HUES6 (cell line): Measurements from ENCODE around the gene DGKB.

Experiments
- H3K27ac ChIP-seq: 2 replicates; pipeline ENCODE4 v1.7.0; 2013; ENCODE audit warnings: low read depth, mild to moderate bottlenecking, low read length, inconsistent platforms
- H3K27me3 ChIP-seq: 2 replicates; pipeline ENCODE4 v1.6.1; 2013; ENCODE audit warnings: low read length; ENCODE audit not compliant: control insufficient read depth, insufficient read depth
- H3K36me3 ChIP-seq: 2 replicates; pipeline ENCODE4 v1.6.1; 2013; ENCODE audit warnings: low read length; ENCODE audit not compliant: control insufficient read depth, insufficient read depth
- H3K4me1 ChIP-seq: 2 replicates; pipeline ENCODE4 v1.6.1; 2013; ENCODE audit warnings: low read length; ENCODE audit not compliant: control insufficient read depth, insufficient read depth
- H3K4me3 ChIP-seq: 2 replicates; pipeline ENCODE4 v1.5.1; 2013; ENCODE audit warnings: low read depth, low read length
- H3K9ac ChIP-seq: one replicate; pipeline ENCODE4 v1.6.1; 2013; ENCODE audit warnings: mild to moderate bottlenecking, low read length
- H3K9me3 ChIP-seq: 2 replicates; pipeline ENCODE4 v1.6.1; 2013; ENCODE audit warnings: low read depth, low read length; ENCODE audit not compliant: control insufficient read depth, insufficient read depth

Gene DGKB

GRCh38 chr7:14902589-14903067, at the start of gene DGKB:
Gene DGKB, minus strand, starts transcription at chr7:14902751.
- peak within 1 kb of the TSS; percentile 65 for H3K4me3 ChIP-seq
- H3K9ac ChIP-seq: no peak within 1 kb of the TSS
- peaks cover 24% of the 10 kb centered on the region for H3K4me1 ChIP-seq
- H3K27ac ChIP-seq: no peak within 1 kb of the TSS
- H3K27me3 ChIP-seq: peaks cover 21% of the 10 kb centered on the region
- no peaks in the 10 kb centered on the region for H3K9me3 ChIP-seq
- H3K36me3 ChIP-seq: no peaks in the 10 kb centered on the region

GRCh38 chr7:14950013-14950412, 47.5 kb upstream of the DGKB start:
- H3K4me3 ChIP-seq: no peak overlapping the region
- no peaks in the 10 kb centered on the region for H3K36me3 ChIP-seq
- no peak overlapping the region for H3K27ac ChIP-seq
- no peaks in the 10 kb centered on the region for H3K27me3 ChIP-seq
- H3K9me3 ChIP-seq: no peaks in the 10 kb centered on the region
- no peak overlapping the region for H3K9ac ChIP-seq
- no peaks in the 10 kb centered on the region for H3K4me1 ChIP-seq

- H3K27ac ChIP-seq: no peak overlapping the region
- peaks cover 2% of the 10 kb centered on the region; the same call in 1 of the 2 replicates for H3K4me1 ChIP-seq
- no peaks in the 10 kb centered on the region for H3K27me3 ChIP-seq
- no peaks in the 10 kb centered on the region for H3K9me3 ChIP-seq
- no peaks in the 10 kb centered on the region for H3K36me3 ChIP-seq
- H3K4me3 ChIP-seq: no peak overlapping the region
- H3K9ac ChIP-seq: no peak overlapping the region
Measured at GRCh38 chr7:14938181-14938580, 35.6 kb upstream of the DGKB start.

- no peak overlapping the region for H3K9ac ChIP-seq
- no peaks in the 10 kb centered on the region for H3K27me3 ChIP-seq
- H3K36me3 ChIP-seq: no peaks in the 10 kb centered on the region
- no peak overlapping the region for H3K4me3 ChIP-seq
- no peaks in the 10 kb centered on the region for H3K9me3 ChIP-seq
- H3K27ac ChIP-seq: no peak overlapping the region
- H3K4me1 ChIP-seq: peaks cover 2% of the 10 kb centered on the region; the same call in 1 of the 2 replicates
Measured at GRCh38 chr7:14937581-14937980, 35.0 kb upstream of the DGKB start.

GRCh38 chr7:14936554-14936953, 34.0 kb upstream of the DGKB start:
- peaks cover 2% of the 10 kb centered on the region; the same call in 1 of the 2 replicates for H3K4me1 ChIP-seq
- H3K9me3 ChIP-seq: no peaks in the 10 kb centered on the region
- no peak overlapping the region for H3K27ac ChIP-seq
- H3K27me3 ChIP-seq: no peaks in the 10 kb centered on the region
- no peaks in the 10 kb centered on the region for H3K36me3 ChIP-seq
- no peak overlapping the region for H3K4me3 ChIP-seq
- no peak overlapping the region for H3K9ac ChIP-seq

- no peaks in the 10 kb centered on the region for H3K9me3 ChIP-seq
Measured at GRCh38 chr7:14934839-14935238, 32.3 kb upstream of the DGKB start.

GRCh38 chr7:14931511-14932215, 29.1 kb upstream of the DGKB start:
- Histone ChIP-seq H3K36me3 (no peaks in the 10 kb centered on the region), H3K4me1 (peaks cover 2% of the 10 kb centered on the region; the same call in 1 of the 2 replicates), H3K27ac (no peak overlapping the region), H3K9me3 (no peaks in the 10 kb centered on the region), H3K9ac (no peak overlapping the region), H3K27me3 (no peaks in the 10 kb centered on the region), H3K4me3 (no peak overlapping the region)

More at GRCh38 chr7:14934839-14935238, 32.3 kb upstream of the DGKB start:
- no peak overlapping the region for H3K9ac ChIP-seq
- no peaks in the 10 kb centered on the region for H3K36me3 ChIP-seq
- no peak overlapping the region for H3K27ac ChIP-seq
- no peaks in the 10 kb centered on the region for H3K27me3 ChIP-seq
- H3K4me3 ChIP-seq: no peak overlapping the region
- H3K4me1 ChIP-seq: peaks cover 2% of the 10 kb centered on the region; the same call in 1 of the 2 replicates

GRCh38 chr7:14924398-14924797, 21.8 kb upstream of the DGKB start:
- no peak overlapping the region for H3K9ac ChIP-seq
- no peaks in the 10 kb centered on the region for H3K9me3 ChIP-seq
- no peaks in the 10 kb centered on the region for H3K36me3 ChIP-seq
- no peaks in the 10 kb centered on the region for H3K27me3 ChIP-seq
- no peaks in the 10 kb centered on the region for H3K4me1 ChIP-seq
- H3K27ac ChIP-seq: no peak overlapping the region
- H3K4me3 ChIP-seq: no peak overlapping the region

- Histone ChIP-seq H3K27ac (no peak overlapping the region), H3K4me3 (no peak overlapping the region), H3K9ac (no peak overlapping the region), H3K36me3 (no peaks in the 10 kb centered on the region), H3K27me3 (no peaks in the 10 kb centered on the region), H3K9me3 (no peaks in the 10 kb centered on the region), H3K4me1 (no peaks in the 10 kb centered on the region)
Measured at GRCh38 chr7:14911077-14911476, 8.5 kb upstream of the DGKB start.

- no peaks in the 10 kb centered on the region for H3K9me3 ChIP-seq
- no peak overlapping the region for H3K27ac ChIP-seq
- H3K9ac ChIP-seq: no peak overlapping the region
- 0 out of 2 replicates have a peak, but pooled peaks cover 4% of the 10 kb centered on the region for H3K27me3 ChIP-seq
- no peaks in the 10 kb centered on the region for H3K4me1 ChIP-seq
- H3K4me3 ChIP-seq: no peak overlapping the region
- no peaks in the 10 kb centered on the region for H3K36me3 ChIP-seq
Measured at GRCh38 chr7:14908697-14909096, 6.1 kb upstream of the DGKB start.

GRCh38 chr7:14905764-14906163, 3.2 kb upstream of the DGKB start:
- Histone ChIP-seq H3K27me3 (peaks cover 21% of the 10 kb centered on the region), H3K36me3 (no peaks in the 10 kb centered on the region), H3K27ac (no peak overlapping the region), H3K9ac (no peak overlapping the region), H3K9me3 (no peaks in the 10 kb centered on the region), H3K4me3 (no peak overlapping the region), H3K4me1 (peaks cover 19% of the 10 kb centered on the region)
